Measurements from ENCODE around the gene WSCD1.

WSCD1 gene

GRCh38 chr17:6028294-6028693, 41.9 kb upstream of the WSCD1 start:
- H3K36me3 ChIP-seq (ENCODE audit: insufficient read depth, low read length) = no peaks in the 10 kb centered on the region
- no peaks in the 10 kb centered on the region for H3K9me2 ChIP-seq (ENCODE audit: low read depth, low read length)
- no peaks in the 10 kb centered on the region for H3K79me2 ChIP-seq (ENCODE audit: insufficient read depth, low read length)
- H2AFZ ChIP-seq (ENCODE audit: low read length) = no peak overlapping the region
- no peak overlapping the region for H3K4me2 ChIP-seq (ENCODE audit: low read length)
- H3K9me3 ChIP-seq (ENCODE audit: low read length) = no peaks in the 10 kb centered on the region
- H3K4me1 ChIP-seq (ENCODE audit: insufficient read depth, low read length, severe bottlenecking) = no peaks in the 10 kb centered on the region
- H3K9ac ChIP-seq (ENCODE audit: low read length) = no peak overlapping the region
- H3F3A ChIP-seq (ENCODE audit: insufficient read depth, low read length) = no peaks in the 10 kb centered on the region
- H3K27ac ChIP-seq (ENCODE audit: low read depth, low read length, poor library complexity, severe bottlenecking) = no peak overlapping the region
- H3K4me3 ChIP-seq (ENCODE audit: low read depth, low read length, poor library complexity, severe bottlenecking) = no peak overlapping the region
- H3K27me3 ChIP-seq (ENCODE audit: insufficient read depth, low read length) = no peaks in the 10 kb centered on the region
- no peaks in the 10 kb centered on the region for H4K20me1 ChIP-seq (ENCODE audit: insufficient read depth, low read length)
- TF ChIP-seq EZH2 (IDR thresholded peaks at IDR 0.05; ENCODE audit: borderline replicate concordance, low read length) = no peak
- TF ChIP-seq CTCF (IDR thresholded peaks at IDR 0.05; ENCODE audit: low read length) = no peak

GRCh38 chr17:6035801-6036394, 34.3 kb upstream of the WSCD1 start:
- Histone ChIP-seq H3F3A (ENCODE audit: insufficient read depth, low read length) (no peaks in the 10 kb centered on the region), H3K4me3 (ENCODE audit: low read depth, low read length, poor library complexity, severe bottlenecking) (no peak overlapping the region), H4K20me1 (ENCODE audit: insufficient read depth, low read length) (no peaks in the 10 kb centered on the region), H3K27me3 (ENCODE audit: insufficient read depth, low read length) (no peaks in the 10 kb centered on the region), H3K9me3 (ENCODE audit: low read length) (no peaks in the 10 kb centered on the region), H2AFZ (ENCODE audit: low read length) (no peak overlapping the region), H3K79me2 (ENCODE audit: insufficient read depth, low read length) (no peaks in the 10 kb centered on the region), H3K9me2 (ENCODE audit: low read depth, low read length) (no peaks in the 10 kb centered on the region), H3K27ac (ENCODE audit: low read depth, low read length, poor library complexity, severe bottlenecking) (no peak overlapping the region), H3K36me3 (ENCODE audit: insufficient read depth, low read length) (no peaks in the 10 kb centered on the region), H3K4me2 (ENCODE audit: low read length) (no peak overlapping the region), H3K4me1 (ENCODE audit: insufficient read depth, low read length, severe bottlenecking) (no peaks in the 10 kb centered on the region), H3K9ac (ENCODE audit: low read length) (no peak overlapping the region)
- no peak for TF ChIP-seq EZH2 (IDR thresholded peaks at IDR 0.05; ENCODE audit: borderline replicate concordance, low read length)
- TF ChIP-seq CTCF (IDR thresholded peaks at IDR 0.05; ENCODE audit: low read length) = no peak

- no peak for TF ChIP-seq EZH2 (IDR thresholded peaks at IDR 0.05; ENCODE audit: borderline replicate concordance, low read length)
- H2AFZ ChIP-seq (ENCODE audit: low read length) = no peak overlapping the region
- no peaks in the 10 kb centered on the region for H3K9me3 ChIP-seq (ENCODE audit: low read length)
- H3K79me2 ChIP-seq (ENCODE audit: insufficient read depth, low read length) = no peaks in the 10 kb centered on the region
- H3K9ac ChIP-seq (ENCODE audit: low read length) = no peak overlapping the region
- H3K36me3 ChIP-seq (ENCODE audit: insufficient read depth, low read length) = no peaks in the 10 kb centered on the region
- H3K4me2 ChIP-seq (ENCODE audit: low read length) = no peak overlapping the region
- H3K27ac ChIP-seq (ENCODE audit: low read depth, low read length, poor library complexity, severe bottlenecking) = no peak overlapping the region
- no peaks in the 10 kb centered on the region for H3K4me1 ChIP-seq (ENCODE audit: insufficient read depth, low read length, severe bottlenecking)
- no peaks in the 10 kb centered on the region for H3F3A ChIP-seq (ENCODE audit: insufficient read depth, low read length)
- no peaks in the 10 kb centered on the region for H3K9me2 ChIP-seq (ENCODE audit: low read depth, low read length)
- no peak overlapping the region for H3K4me3 ChIP-seq (ENCODE audit: low read depth, low read length, poor library complexity, severe bottlenecking)
- no peaks in the 10 kb centered on the region for H3K27me3 ChIP-seq (ENCODE audit: insufficient read depth, low read length)
- H4K20me1 ChIP-seq (ENCODE audit: insufficient read depth, low read length) = no peaks in the 10 kb centered on the region
Measured at GRCh38 chr17:6040504-6040903, 29.7 kb upstream of the WSCD1 start.

GRCh38 chr17:6041246-6041645, 28.9 kb upstream of the WSCD1 start:
- Histone ChIP-seq H2AFZ (ENCODE audit: low read length) (no peak overlapping the region), H3K4me3 (ENCODE audit: low read depth, low read length, poor library complexity, severe bottlenecking) (no peak overlapping the region), H3K4me1 (ENCODE audit: insufficient read depth, low read length, severe bottlenecking) (no peaks in the 10 kb centered on the region), H4K20me1 (ENCODE audit: insufficient read depth, low read length) (no peaks in the 10 kb centered on the region), H3K27me3 (ENCODE audit: insufficient read depth, low read length) (no peaks in the 10 kb centered on the region), H3F3A (ENCODE audit: insufficient read depth, low read length) (no peaks in the 10 kb centered on the region), H3K9ac (ENCODE audit: low read length) (no peak overlapping the region), H3K79me2 (ENCODE audit: insufficient read depth, low read length) (no peaks in the 10 kb centered on the region), H3K9me2 (ENCODE audit: low read depth, low read length) (no peaks in the 10 kb centered on the region), H3K4me2 (ENCODE audit: low read length) (no peak overlapping the region), H3K36me3 (ENCODE audit: insufficient read depth, low read length) (no peaks in the 10 kb centered on the region), H3K9me3 (ENCODE audit: low read length) (no peaks in the 10 kb centered on the region), H3K27ac (ENCODE audit: low read depth, low read length, poor library complexity, severe bottlenecking) (no peak overlapping the region)
- no peak for TF ChIP-seq CTCF (IDR thresholded peaks at IDR 0.05; ENCODE audit: low read length)
- TF ChIP-seq EZH2 (IDR thresholded peaks at IDR 0.05; ENCODE audit: borderline replicate concordance, low read length) = no peak

Data from OCI-LY1 (cell line).